ENCODE data around the gene CYP4F22. TPM values are rescaled to one million over a fixed set of nuclear protein-coding genes. Genes with fewer than 3 reads are reported as not detected.

The CYP4F22 gene
- total RNA-seq, 2 donors from 2014 or later: not detected

DNA sequence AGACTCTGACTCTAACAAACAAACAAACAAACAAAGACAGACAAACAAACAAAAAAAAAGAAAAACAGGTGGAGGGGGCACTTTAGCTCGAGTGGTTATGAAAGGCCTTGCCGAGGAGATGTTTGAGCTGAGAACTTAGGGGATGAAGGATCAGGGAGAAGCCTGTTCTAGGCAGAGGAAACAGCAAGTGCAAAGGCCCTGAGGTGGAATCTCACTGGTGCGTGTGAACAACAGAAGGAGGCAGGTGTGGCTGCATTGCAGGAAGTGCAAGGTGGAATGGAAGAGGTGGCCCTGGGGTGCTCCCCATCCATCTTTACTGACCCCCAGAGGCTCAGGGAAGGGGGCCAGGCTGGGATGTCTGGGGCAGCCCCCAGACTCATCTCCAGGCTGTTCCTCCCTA lies 41.9 kb downstream of the CYP4F22 start:
- Histone ChIP-seq H3K9me3 (ENCODE audit: control insufficient read depth, low read length) (peaks cover 7% of the 10 kb centered on the region), H3K4me3 (ENCODE audit: low read length) (no peak overlapping the region), H3K36me3 (ENCODE audit: control insufficient read depth, insufficient read depth, low read length) (no peaks in the 10 kb centered on the region), H3K27me3 (ENCODE audit: control insufficient read depth, insufficient read depth, low read length, poor library complexity, severe bottlenecking) (no peaks in the 10 kb centered on the region), H3K27ac (ENCODE audit: low read depth, low read length) (no peak overlapping the region), H3K9ac (ENCODE audit: extremely low read depth, low read length, poor library complexity, severe bottlenecking) (no peak overlapping the region), H3K4me1 (ENCODE audit: control insufficient read depth, insufficient read depth, low read length) (no peaks in the 10 kb centered on the region)
- H3K4me3 Mint-ChIP-seq: no peak overlapping the region
- TF ChIP-seq, protein P1, sequence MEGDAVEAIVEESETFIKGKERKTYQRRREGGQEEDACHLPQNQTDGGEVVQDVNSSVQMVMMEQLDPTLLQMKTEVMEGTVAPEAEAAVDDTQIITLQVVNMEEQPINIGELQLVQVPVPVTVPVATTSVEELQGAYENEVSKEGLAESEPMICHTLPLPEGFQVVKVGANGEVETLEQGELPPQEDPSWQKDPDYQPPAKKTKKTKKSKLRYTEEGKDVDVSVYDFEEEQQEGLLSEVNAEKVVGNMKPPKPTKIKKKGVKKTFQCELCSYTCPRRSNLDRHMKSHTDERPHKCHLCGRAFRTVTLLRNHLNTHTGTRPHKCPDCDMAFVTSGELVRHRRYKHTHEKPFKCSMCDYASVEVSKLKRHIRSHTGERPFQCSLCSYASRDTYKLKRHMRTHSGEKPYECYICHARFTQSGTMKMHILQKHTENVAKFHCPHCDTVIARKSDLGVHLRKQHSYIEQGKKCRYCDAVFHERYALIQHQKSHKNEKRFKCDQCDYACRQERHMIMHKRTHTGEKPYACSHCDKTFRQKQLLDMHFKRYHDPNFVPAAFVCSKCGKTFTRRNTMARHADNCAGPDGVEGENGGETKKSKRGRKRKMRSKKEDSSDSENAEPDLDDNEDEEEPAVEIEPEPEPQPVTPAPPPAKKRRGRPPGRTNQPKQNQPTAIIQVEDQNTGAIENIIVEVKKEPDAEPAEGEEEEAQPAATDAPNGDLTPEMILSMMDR (conservative IDR thresholded peaks at IDR 0.05): no peak
- DNase-seq: no peak
- whole genome bisulfite sequencing, 2 experiments (ENCODE audit: insufficient coverage in 1 of 2, insufficient read length in 1 of 2): 44 to 76% methylated on average over 2 to 3 of the region's 3 CpGs
- H3K36me3 Mint-ChIP-seq (ENCODE audit: low read depth): no peaks in the 10 kb centered on the region
- no peak overlapping the region for H3K27ac Mint-ChIP-seq
- H3K9me3 Mint-ChIP-seq: peaks cover 60% of the 10 kb centered on the region
- H3K27me3 Mint-ChIP-seq (ENCODE audit: insufficient read depth): no peaks in the 10 kb centered on the region
- H3K4me1 Mint-ChIP-seq: no peaks in the 10 kb centered on the region

DNA sequence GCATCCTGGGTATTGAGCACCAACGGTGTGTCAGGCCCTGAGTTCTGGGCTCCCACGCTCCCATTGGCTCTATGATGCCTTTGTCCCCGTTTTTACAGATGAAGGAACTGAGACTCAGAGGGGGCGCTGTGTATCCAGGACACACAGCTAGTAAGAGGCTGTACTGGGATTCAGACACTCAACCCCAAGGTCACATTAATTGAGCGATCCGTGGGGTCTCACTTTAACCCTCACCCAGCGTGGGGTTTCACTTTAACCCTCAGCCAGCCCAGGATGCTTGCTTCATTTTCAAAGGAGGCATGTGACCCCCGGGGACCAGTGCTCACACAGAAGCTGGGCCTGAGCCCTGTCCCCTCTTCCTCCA lies 42.6 kb downstream of the CYP4F22 start:
- Mint-ChIP-seq H3K4me3 (no peak overlapping the region), H3K36me3 (ENCODE audit: low read depth) (no peaks in the 10 kb centered on the region), H3K9me3 (peaks cover 61% of the 10 kb centered on the region), H3K4me1 (no peaks in the 10 kb centered on the region), H3K27me3 (ENCODE audit: insufficient read depth) (peaks cover 2% of the 10 kb centered on the region), H3K27ac (no peak overlapping the region)
- TF ChIP-seq, protein P1 (conservative IDR thresholded peaks at IDR 0.05): no peak
- Histone ChIP-seq H3K4me1 (ENCODE audit: control insufficient read depth, insufficient read depth, low read length) (no peaks in the 10 kb centered on the region), H3K9me3 (ENCODE audit: control insufficient read depth, low read length) (peaks cover 7% of the 10 kb centered on the region), H3K36me3 (ENCODE audit: control insufficient read depth, insufficient read depth, low read length) (no peaks in the 10 kb centered on the region), H3K9ac (ENCODE audit: extremely low read depth, low read length, poor library complexity, severe bottlenecking) (no peak overlapping the region), H3K27me3 (ENCODE audit: control insufficient read depth, insufficient read depth, low read length, poor library complexity, severe bottlenecking) (no peaks in the 10 kb centered on the region), H3K4me3 (ENCODE audit: low read length) (no peak overlapping the region), H3K27ac (ENCODE audit: low read depth, low read length) (no peak overlapping the region)
- DNase-seq: peak; percentile 59
- WGBS, 2 experiments (ENCODE audit: insufficient coverage in 1 of 2, insufficient read length in 1 of 2): 69 to 75% methylated on average over 6 to 8 of the region's 8 CpGs

DNA sequence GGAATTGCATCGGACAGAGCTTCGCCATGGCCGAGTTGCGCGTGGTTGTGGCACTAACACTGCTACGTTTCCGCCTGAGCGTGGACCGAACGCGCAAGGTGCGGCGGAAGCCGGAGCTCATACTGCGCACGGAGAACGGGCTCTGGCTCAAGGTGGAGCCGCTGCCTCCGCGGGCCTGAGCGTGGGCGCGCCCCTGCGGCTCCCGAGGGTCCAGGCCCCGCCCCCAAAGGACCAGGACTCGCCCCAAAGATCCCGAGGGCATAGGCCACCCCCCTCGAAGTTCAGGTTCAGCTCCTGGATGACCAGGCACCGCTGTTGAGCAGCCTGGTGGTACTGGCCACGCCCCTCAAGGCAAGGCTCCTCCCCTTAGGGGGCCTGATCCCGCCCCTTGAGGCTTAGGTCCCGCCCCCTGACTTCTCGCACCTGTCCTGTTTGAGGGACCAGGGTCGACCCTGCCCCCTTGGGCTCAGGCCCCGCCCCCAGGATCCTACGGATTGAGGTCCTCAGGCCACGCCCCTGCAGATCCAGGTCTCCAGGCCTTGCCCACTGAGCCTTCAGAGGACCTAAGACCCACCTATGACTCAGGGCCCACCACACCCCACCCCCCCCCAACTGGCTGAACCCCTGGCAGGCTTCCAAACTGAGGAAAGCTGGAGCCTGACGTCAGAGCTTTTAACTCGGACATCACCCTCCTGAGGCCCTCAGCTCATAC lies 43.1 kb downstream of the CYP4F22 start:
- Histone ChIP-seq H3K4me3 (ENCODE audit: low read length) (no peak overlapping the region), H3K27ac (ENCODE audit: low read depth, low read length) (no peak overlapping the region), H3K4me1 (ENCODE audit: control insufficient read depth, insufficient read depth, low read length) (no peaks in the 10 kb centered on the region), H3K36me3 (ENCODE audit: control insufficient read depth, insufficient read depth, low read length) (no peaks in the 10 kb centered on the region), H3K9me3 (ENCODE audit: control insufficient read depth, low read length) (peaks cover 7% of the 10 kb centered on the region), H3K9ac (ENCODE audit: extremely low read depth, low read length, poor library complexity, severe bottlenecking) (no peak overlapping the region), H3K27me3 (ENCODE audit: control insufficient read depth, insufficient read depth, low read length, poor library complexity, severe bottlenecking) (no peaks in the 10 kb centered on the region)
- Mint-ChIP-seq H3K27me3 (ENCODE audit: insufficient read depth) (peaks cover 4% of the 10 kb centered on the region), H3K9me3 (peaks cover 60% of the 10 kb centered on the region), H3K36me3 (ENCODE audit: low read depth) (no peaks in the 10 kb centered on the region), H3K4me1 (no peaks in the 10 kb centered on the region), H3K27ac (no peak overlapping the region), H3K4me3 (no peak overlapping the region)
- 82 to 84% methylated on average over 32 to 40 of the region's 40 CpGs for WGBS, 2 experiments (ENCODE audit: insufficient coverage in 1 of 2, insufficient read length in 1 of 2)
- TF ChIP-seq, protein P1 (conservative IDR thresholded peaks at IDR 0.05): no peak
- peak; percentile 97 for DNase-seq
